Subcutaneous adipose tissue (tissue), 4 donors: Measurements from ENCODE around the gene ABCA7. TPM values are rescaled to one million over a fixed set of nuclear protein-coding genes. Genes with fewer than 3 reads are reported as not detected.

ENCODE experiments used
- total RNA-seq, 4 donors: library from RNA; depleted of rRNA; stranded (reverse); fragments of >200 nt; gene quantifications; one replicate each; pipeline ENCODE4 v1.1.0, GENCODE V29; 2016
- TF ChIP-seq, protein P1 (sequence below): fragments of 450-650 bp; IDR thresholded peaks from one replicate; pipeline ENCODE4 v1.5.1; 2016; ENCODE audit warnings: low read depth, mild to moderate bottlenecking, control low read depth, antibody characterized with exemption, moderate library complexity

The ABCA7 gene
- total RNA-seq, 4 donors from 2014 or later: 3.4 to 35.2 (median 12.2) TPM

DNA sequence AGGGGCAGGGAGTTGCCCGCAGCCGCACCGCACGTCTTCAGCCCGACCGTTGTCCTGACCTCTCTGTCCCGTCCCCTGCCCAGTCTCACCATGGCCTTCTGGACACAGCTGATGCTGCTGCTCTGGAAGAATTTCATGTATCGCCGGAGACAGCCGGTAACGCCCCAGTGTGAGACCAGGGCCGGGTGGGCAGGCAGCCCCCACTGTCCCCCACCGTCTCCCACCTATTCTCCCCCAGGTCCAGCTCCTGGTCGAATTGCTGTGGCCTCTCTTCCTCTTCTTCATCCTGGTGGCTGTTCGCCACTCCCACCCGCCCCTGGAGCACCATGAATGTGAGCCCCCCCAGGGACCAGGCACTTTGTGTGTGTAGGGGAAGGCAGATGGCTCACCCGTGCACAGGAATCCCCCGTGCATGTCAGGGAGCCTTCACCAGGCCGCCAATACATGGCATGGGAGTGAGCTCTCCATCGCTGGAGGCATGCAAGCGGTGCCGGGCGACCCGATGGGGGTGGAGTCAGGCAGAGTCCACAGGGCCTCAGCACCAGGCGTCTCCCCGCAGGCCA, 1.4 kb downstream of the ABCA7 start:
- TF ChIP-seq, protein P1, sequence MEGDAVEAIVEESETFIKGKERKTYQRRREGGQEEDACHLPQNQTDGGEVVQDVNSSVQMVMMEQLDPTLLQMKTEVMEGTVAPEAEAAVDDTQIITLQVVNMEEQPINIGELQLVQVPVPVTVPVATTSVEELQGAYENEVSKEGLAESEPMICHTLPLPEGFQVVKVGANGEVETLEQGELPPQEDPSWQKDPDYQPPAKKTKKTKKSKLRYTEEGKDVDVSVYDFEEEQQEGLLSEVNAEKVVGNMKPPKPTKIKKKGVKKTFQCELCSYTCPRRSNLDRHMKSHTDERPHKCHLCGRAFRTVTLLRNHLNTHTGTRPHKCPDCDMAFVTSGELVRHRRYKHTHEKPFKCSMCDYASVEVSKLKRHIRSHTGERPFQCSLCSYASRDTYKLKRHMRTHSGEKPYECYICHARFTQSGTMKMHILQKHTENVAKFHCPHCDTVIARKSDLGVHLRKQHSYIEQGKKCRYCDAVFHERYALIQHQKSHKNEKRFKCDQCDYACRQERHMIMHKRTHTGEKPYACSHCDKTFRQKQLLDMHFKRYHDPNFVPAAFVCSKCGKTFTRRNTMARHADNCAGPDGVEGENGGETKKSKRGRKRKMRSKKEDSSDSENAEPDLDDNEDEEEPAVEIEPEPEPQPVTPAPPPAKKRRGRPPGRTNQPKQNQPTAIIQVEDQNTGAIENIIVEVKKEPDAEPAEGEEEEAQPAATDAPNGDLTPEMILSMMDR: no peak

DNA sequence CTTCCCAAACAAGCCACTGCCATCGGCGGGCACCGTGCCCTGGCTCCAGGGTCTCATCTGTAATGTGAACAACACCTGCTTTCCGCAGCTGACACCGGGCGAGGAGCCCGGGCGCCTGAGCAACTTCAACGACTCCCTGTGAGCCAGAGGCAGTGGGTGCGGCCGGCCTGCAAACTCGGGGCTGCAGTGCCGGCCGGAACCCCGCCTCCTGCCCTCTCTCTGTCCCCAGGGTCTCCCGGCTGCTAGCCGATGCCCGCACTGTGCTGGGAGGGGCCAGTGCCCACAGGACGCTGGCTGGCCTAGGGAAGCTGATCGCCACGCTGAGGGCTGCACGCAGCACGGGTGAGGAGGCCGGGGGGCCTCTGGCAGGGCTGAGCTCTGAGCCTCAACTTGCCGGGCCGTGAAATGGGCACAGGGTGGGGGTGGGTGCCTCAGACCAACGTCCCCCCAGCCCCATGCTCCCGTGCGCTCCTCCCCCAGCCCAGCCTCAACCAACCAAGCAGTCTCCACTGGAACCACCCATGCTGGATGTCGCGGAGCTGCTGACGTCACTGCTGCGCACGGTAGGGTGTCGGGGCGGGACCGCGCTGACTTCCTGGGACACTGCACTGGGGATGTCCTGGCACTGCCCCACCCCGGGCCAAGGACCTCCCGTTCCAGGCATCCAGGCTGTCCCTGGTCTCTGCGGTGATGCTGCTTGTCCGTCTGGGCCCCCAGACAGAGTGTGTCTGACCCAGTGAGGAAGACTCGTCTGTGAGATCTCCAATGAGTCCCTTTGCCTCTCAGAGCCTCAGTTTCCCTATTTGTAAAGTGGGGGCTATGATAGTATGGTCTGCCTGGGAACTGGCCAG, 2.2 kb downstream of the ABCA7 start:
- TF ChIP-seq, protein P1: no peak

DNA sequence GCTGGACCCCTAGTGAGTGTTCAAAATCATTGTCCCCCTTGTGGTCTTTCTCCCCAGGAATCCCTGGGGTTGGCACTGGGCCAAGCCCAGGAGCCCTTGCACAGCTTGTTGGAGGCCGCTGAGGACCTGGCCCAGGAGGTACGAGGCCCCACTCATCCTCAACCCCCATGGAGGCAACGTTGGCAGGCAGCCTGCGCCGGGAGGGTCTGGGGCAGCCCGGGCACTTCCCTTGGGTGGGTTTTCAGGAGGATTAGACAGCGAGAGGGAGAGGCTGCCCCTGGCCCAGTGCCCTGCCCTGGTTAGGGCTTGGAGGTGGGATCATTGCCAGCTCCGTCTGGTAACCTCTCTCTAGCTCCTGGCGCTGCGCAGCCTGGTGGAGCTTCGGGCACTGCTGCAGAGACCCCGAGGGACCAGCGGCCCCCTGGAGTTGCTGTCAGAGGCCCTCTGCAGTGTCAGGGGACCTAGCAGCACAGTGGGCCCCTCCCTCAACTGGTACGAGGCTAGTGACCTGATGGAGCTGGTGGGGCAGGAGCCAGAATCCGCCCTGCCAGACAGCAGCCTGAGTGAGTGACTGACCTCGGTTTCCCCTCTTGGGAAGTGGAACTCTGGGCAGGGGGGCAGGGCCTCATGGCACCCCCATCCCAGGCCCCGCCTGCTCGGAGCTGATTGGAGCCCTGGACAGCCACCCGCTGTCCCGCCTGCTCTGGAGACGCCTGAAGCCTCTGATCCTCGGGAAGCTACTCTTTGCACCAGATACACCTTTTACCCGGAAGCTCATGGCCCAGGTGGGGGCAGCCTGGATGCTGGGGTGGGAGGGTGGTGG, 3.0 kb downstream of the ABCA7 start:
- TF ChIP-seq, protein P1: no peak

DNA sequence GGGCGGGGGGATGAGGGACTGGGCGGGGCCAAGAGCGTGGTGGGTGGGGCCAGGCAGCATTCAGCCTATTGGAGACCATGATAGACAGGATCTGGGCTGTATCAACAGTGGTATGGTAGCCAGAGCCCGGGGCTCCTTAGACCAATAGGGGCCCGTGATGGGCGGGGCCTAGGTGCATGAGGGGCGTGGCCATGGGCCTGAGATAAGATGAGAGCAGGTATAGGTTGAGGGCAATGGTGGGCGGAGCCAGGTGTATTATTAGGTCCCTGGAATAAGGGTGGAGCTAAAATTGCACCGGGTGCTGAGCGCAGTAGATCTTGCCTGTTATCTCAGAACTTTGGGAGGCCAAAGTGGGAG, 5.3 kb downstream of the ABCA7 start:
- TF ChIP-seq, protein P1: no peak

DNA sequence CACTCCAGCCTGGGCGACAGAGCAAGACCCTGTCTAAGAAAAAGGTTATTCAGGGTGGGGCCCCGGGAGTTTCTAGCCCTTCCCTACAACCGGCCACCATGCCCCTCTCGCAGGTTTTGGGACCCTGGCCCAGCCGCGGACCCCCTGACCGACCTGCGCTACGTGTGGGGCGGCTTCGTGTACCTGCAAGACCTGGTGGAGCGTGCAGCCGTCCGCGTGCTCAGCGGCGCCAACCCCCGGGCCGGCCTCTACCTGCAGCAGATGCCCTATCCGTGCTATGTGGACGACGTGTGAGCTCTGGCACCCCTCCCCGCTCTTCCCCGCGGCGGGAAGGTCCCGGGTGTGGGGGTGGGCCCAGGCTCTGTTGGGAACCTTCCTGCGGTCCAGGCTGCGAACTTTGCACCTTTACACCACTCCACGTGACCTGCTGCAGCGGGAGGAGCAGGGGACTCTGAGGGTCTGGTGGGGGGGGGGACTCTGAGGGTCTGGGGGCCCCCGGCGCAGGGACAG, 6.3 kb downstream of the ABCA7 start:
- TF ChIP-seq, protein P1: no peak

DNA sequence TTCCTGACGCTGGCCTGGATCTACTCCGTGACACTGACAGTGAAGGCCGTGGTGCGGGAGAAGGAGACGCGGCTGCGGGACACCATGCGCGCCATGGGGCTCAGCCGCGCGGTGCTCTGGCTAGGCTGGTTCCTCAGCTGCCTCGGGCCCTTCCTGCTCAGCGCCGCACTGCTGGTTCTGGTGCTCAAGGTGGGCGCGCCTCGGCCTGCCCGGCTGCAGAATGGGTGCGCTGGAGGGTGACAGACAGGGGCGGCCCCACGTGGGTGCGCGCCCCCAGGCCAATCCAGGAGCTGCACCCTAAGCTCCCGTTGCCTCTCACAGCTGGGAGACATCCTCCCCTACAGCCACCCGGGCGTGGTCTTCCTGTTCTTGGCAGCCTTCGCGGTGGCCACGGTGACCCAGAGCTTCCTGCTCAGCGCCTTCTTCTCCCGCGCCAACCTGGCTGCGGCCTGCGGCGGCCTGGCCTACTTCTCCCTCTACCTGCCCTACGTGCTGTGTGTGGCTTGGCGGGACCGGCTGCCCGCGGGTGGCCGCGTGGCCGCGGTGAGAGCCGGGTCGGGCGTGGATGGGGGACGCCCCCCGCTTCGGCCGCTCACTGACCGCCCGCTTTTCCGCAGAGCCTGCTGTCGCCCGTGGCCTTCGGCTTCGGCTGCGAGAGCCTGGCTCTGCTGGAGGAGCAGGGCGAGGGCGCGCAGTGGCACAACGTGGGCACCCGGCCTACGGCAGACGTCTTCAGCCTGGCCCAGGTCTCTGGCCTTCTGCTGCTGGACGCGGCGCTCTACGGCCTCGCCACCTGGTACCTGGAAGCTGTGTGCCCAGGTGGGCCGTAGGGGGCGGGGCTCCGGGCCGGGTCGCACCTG, 7.2 kb downstream of the ABCA7 start:
- TF ChIP-seq, protein P1: no peak
